GM10847 (cell line): ENCODE results near the gene DPCD.
A peak's percentile ranks its signal among the peaks of the same experiment; 100 is the strongest.

Source experiments
- POLR2A ChIP-seq: IDR thresholded peaks from 2 replicates; pipeline ENCODE4 v1.6.1; 2011; ENCODE audit not compliant: insufficient read length; ENCODE audit errors: extremely low read depth

The DPCD gene

DNA sequence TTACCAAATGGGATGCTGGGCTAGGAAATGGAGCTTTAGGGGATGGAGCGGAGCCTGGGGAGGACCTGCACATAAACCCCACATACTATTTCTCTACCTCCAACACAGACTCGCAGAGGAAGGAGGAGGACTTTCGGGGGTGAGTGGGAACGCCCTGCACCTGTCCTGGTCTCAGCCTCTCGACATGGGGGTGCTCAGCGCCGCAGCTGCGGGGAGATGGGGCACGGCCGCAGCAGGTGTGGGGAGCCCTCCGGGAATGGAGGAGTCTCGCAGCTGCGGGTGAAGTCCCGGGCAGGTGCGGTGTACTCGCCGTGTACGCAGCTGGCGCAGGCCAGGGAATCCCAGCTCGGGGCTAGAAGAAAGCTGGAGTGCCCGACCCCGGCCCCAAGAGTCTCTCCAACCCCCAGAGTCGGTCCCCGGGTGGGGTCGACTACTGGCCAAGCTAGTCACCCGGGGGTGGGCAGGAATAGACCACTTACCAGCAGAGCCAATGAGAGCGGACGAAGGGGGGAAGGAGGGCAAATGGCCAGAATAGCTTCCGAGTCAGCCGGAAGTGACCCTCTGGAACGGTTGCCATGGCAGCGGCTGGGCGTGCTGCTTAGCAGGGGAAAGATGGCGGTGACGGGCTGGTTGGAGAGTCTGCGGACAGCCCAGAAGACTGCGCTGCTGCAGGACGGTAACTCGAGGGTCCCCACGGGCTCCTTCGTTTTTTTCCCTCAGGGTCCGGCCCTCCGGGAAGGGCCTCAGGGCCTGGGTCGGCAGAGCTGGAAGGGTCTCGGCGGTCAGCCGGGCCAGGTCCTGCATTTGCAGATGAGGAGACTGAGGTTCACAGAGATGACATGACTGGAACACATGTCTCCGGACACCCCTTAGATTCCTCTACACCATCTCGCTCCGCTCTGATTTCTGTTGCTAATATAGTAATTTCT, at the start of gene DPCD, which contains the start of gene POLL:
Gene DPCD (plus strand): TSS at position 597 of the 929 bp plus-strand sequence. CDS start 16 bp downstream, at position 613.
Gene POLL (minus strand): TSS at position 533 of the 929 bp plus-strand sequence. CDS start 897 bp downstream, outside the sequence.
- peak; percentile 32 for TF ChIP-seq POLR2A

DNA sequence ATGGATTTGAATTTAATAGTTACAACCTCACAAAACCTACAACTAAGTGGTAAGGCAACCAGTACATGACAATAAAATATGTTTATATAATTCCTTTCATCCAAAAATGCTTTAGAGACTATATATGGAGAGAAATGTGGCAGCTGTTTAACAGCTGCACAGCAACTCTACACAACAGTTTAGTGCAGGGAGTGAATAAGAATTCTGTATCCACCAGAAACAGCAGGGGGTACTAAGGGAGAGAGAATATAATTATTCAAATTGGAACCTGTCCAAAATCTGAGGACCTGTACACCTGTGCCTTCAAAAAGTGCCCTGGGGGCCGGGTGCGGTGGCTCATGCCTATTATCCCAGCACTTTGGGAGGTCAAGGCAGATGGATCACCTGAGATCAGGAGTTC, 49.7 kb upstream of the DPCD start:
- no peak for TF ChIP-seq POLR2A

DNA sequence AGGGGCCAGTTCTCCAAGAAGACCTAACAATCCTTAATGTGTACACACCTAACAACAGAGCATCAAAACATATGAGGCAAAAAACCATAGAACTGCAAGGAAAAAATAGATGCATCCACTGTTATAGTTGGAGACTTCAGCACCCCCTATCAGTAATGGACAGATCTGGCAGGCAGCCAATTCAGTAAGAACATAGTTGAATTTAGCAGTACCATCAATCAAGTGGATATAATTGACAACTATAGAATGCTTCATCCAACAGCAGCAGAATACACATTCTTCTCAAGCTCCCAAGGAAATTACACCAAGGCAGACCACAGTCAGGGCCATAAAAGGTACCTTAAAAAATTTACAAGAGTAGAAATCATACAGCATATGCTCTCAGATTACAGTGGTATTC, 42.2 kb upstream of the DPCD start:
- no peak for TF ChIP-seq POLR2A

DNA sequence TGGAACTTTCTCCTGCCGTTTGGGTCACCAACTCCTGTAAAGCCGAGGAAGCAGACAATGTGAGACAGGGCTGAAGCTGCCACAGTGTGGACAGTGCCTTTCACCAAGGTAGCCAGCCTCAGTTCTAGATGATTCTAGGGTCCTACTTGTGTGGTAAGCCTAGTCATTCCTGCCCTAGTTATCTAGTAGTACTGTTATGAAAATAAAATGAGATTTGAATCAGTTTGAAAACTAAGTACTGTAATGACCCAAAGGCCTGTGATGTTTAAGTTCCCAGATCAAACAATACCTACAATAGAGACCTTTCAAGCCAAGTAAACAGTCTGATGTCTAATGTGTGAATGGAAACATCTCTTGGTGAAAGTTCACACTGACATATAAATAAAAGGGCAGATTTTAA, 37.2 kb upstream of the DPCD start:
- no peak for TF ChIP-seq POLR2A

DNA sequence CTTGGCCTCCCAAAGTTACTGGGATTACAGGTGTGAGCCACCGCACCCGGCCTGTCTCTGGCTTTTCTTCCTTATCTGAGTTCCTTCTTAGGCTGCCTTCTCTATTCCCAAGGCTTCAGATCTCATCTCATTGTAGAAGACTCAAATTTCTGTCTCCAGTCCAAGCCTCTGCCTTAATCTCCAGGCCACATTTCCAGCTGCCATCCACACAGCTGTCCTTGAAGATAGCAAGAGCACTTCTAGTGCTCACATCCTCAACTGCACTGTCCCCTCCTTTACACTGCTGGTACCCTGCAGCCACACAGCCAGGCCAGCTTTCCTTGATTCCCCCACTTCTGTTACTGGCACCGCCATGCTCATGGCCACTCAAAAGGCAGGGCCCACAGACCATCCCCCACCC, 35.7 kb upstream of the DPCD start:
- TF ChIP-seq POLR2A, result no peak

DNA sequence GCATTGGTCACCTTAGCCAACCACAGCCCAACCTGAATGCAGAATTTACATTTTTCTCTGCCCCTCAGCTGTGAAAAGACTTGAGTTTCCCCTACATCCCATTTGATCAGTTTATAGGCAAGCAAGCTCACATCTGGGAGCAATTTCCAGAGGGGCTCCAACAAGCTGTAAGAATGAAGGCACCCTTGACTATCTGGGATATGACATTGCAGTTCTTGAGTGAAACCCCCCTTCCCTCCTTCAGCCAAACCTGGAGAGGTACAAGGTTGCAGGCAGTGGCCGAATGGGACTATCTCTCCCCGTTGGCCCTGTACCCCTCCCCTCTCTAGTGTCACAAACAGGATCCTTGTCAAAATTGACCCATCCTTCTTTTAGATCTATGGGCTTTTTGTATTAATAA, 30.6 kb upstream of the DPCD start:
- TF ChIP-seq POLR2A, result no peak

DNA sequence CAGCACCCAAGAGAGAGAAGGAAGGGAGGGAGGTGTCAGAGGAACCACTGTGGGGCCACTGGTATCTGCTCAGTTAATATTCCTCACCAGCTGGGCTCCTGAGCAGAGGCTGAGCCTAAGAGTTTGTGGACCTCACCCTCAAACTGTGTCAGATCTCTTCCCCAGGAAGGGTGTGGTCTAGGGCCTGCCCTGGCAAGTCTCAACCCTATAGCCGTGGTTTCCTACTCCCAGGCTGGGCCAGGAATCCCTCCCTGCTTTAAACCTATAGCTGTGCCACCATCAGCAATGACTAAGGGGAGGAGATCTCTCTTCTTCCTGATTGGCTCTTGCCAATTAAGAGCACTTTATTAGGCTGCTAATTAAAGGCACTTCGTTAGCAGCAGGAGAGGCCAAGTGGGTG, 29.9 kb upstream of the DPCD start:
- TF ChIP-seq POLR2A, result no peak

DNA sequence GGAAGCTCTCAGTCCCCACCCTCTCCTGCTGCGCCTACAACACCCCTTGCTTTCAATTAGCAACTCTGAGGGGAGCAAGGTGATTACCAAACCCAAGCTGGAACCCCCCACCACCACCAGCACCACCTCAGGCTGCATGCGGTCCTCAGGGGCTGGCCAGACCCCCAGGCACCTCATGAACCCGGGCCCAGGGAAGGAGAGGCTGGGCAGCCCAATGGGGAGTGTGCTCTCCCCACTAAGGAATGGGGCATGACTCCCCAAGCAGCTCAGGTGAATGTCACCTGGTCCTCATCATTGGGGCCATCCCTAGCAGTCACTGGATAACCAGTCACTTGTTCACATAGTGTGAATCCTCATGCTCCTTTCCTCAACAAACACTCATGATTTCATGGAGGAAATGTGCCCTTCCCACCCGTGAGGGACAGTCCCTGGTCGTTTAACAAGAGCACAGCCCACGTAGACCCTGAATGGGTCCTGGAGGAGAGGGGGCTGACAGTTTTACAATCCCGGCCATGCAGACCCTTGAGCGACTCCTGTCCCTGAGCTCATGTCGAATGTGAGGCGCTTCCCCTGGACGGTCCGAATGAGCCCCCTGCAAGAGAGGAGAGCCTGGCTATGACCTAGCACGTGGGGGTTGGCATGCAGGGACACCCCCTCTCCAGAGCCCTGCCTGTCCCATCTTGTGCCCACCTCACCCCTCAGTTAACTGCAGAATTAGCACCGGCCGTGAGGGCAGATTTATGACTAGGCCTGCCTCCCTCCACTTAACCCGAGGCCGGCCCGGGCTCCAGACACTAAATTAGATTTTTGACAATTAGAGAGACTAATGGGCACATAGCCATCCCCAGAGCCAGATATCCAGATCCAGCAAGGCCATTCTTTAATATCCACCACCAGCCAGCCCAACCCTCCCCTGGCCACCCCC, 29.2 kb upstream of the DPCD start:
- no peak for TF ChIP-seq POLR2A

DNA sequence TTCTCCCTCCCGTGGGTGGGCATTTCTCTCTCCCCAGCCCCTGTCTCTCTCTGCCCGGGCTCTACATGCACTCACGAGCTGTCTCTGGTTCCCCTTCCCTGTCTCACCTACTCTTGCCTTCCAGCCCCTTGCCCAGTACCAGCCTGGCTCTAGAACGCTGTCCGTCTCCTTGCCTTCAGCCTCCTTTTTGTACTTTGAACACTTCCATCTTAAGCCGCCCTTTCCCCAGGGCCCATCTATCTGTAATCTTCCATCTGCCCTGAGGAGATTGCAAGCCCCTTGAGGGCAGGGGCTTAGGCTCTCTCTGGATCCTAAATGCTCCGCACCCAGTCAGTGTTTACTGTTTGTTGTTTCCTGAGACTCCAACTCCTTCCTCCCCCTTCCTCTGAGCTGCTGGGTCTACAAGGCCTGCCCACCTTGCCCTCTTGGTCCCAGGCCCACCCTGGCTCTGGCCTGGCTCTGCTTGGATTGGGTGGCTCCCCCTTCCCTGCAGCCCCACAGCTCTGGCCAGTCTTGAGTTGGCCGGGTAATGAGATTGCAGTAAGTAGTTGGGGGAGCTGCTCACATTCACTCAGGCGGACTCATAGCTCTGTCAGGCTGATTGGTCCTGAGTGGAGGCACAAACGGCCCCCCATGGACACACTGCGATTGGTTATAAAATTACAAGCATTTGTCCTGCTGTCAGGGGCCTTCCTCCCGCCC, 28.4 kb upstream of the DPCD start:
- no peak for TF ChIP-seq POLR2A

DNA sequence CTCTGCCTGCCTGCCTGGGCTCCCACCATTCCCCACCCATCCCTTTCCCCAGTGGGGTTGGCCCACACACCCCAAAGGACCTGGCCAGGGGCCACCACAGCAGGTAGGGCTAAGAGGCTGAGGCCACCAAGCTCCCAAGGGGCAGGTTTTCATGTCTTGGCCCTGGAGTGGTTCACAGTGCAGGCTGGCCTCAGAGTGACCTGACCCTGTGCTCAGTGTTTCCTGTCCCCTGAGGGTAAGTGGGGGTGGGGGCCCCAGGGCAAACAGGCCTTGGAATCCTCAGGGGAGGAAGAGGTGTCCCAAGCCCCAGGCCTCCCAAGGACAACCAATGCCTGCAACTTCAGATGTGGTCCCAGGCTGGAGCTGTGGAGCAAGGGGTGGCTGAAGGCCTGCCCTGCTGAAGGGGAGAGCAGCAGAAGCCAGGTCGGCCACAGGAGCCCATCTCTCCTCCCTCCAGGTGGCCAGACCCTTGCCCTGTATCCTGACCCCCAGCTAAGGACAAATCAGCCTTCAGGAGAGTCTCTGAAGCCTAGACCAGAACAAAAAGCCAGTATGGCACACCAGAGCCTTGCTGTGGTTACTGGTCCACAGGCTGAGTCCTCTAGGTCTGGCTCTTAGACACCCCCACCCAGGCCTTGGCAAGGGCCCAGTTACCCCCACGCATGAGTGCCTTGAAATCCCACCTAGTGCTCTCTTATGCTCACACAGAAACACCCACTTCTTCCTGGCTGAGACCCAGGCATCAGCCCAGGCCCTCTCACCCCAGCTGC, 27.6 kb upstream of the DPCD start:
- no peak for TF ChIP-seq POLR2A

DNA sequence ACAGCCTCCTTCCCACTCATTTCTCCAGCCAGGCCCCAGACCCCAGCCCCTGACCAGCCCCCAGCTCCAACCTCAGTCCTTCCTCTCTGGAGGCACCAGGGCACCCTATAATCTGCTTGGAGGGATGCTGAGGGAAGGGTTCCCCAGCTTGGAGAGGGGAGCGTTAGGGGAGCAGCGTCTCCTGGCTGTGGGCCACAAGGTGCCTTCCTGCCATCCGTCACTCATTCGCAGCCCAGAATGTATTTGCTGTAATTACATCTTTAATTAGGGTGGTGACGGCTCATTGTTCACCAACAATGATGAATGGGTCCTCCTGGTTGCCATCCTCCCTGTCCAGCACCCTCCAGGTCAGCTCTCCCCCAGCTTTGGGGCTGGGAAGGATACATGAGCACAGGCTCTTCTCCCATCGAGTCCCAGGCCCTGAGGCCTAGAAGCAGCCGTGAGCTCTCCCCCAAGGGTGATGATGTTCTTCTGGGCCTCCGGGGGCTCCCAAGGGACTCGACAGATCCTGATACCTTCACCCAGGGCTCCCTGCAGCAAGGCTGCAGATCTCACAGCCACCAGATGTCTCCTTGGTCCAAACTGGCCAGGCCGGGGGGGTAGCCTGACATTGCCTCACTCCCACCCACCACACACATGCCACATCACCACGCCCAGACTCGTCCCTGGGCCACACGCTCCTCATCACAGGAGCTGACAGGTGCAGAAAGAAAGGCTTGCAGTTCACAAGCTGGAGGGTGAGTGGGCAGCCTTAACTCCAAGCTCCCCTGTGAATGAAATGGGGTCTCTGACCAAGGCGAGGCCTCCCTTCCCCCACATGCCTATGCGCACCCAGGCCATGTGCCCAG, 26.8 kb upstream of the DPCD start:
- no peak for TF ChIP-seq POLR2A

DNA sequence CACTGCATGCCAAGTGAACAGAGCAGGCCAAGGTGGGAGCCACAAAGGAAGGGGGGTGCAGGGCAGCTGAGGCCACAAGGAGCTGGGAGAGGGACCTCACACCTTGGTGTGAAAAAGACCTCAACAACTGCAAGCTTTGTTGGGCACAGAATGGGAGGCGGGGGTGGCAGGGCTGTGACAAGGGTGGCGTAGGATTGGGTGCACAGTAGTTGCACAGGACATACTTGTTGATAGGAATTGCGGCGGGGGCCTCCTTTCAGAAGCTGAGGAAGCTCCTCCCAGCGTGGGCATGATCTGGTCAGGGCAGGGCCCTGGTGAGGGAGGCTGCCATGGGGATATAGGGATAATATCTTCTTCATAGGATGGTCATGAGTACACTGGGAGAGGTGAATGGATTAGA, 25.9 kb upstream of the DPCD start:
- no peak for TF ChIP-seq POLR2A

DNA sequence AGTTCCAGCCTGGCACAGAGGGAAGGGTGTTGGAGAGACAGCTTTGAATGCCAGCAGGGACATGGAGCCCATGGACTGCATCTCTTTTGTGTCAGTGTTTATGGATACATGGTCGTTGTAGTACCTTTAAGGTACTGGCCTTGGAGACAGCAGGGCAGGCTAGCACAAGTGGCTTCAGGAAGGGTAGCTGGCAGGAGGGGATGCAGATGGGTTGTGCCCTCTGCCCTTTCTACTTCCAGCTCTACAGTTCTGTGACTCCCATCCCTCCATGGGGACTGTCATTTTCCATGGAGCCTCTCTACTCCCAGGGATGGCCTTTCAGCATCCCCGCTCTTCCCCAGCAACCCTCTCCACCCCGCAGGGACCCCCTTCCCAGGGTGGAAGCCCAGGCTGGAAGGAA, 25.1 kb upstream of the DPCD start:
- TF ChIP-seq POLR2A, result no peak
